PC-3 (cell line): ENCODE measurements around the gene GCAT.

Experiments
- EZH2 ChIP-seq: fragments of 300-600 bp; sonication (generic); IDR thresholded peaks from one replicate; pipeline ENCODE4 v1.6.1; 2017; ENCODE audit warnings: antibody characterized with exemption, mild to moderate bottlenecking, low read length; ENCODE audit not compliant: unreplicated experiment
- TF ChIP-seq, protein P1 (sequence below): fragments of 300-600 bp; sonication (generic); conservative IDR thresholded peaks from 2 replicates; pipeline ENCODE4 v1.5.1; 2017; ENCODE audit warnings: antibody characterized with exemption, low read depth, mild to moderate bottlenecking, low read length

DNA sequence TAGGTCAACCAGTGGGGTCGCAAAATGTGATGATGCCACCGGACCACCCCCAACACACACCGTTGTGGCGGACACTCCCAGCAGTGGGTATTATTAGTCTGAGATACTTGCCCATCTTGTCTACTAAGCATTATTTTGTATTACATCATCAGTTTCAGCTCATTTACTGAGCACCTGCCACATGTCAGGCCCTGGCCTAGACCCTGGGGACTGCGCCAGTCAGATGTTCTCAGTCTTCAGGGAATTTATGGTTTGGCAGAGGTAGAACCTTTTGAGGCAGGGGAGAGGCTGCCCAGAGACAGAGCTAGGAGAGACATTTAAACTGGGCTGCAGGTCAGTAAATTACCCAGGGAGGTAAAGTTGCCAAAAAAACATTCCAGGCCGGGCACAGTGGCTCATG lies 43.1 kb upstream of the GCAT start:
- TF ChIP-seq EZH2, result no peak
- TF ChIP-seq, protein P1, sequence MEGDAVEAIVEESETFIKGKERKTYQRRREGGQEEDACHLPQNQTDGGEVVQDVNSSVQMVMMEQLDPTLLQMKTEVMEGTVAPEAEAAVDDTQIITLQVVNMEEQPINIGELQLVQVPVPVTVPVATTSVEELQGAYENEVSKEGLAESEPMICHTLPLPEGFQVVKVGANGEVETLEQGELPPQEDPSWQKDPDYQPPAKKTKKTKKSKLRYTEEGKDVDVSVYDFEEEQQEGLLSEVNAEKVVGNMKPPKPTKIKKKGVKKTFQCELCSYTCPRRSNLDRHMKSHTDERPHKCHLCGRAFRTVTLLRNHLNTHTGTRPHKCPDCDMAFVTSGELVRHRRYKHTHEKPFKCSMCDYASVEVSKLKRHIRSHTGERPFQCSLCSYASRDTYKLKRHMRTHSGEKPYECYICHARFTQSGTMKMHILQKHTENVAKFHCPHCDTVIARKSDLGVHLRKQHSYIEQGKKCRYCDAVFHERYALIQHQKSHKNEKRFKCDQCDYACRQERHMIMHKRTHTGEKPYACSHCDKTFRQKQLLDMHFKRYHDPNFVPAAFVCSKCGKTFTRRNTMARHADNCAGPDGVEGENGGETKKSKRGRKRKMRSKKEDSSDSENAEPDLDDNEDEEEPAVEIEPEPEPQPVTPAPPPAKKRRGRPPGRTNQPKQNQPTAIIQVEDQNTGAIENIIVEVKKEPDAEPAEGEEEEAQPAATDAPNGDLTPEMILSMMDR, result no peak
